NCI-H1436 treated with DMSO at 0.1 percent for 48 hours (cell line): ENCODE measurements around the gene PSMD3.

Source experiments
- DNase-seq: peaks from one replicate; lab custom pipeline; 2025; lab: John Stamatoyannopoulos, UW

PSMD3 gene

GRCh38 chr17:40022961-40023541 is 42.4 kb downstream of the PSMD3 start:
- DNase-seq: no peak

GRCh38 chr17:40023590-40024292 is 43.1 kb downstream of the PSMD3 start:
- DNase-seq: no peak

GRCh38 chr17:40024901-40025300 is 44.3 kb downstream of the PSMD3 start:
- no peak for DNase-seq

- DNase-seq: no peak
Observed at GRCh38 chr17:40025559-40025958, 45.0 kb downstream of the PSMD3 start.

- DNase-seq: no peak
Observed at GRCh38 chr17:40025991-40026815, 45.6 kb downstream of the PSMD3 start.

- DNase-seq: no peak
Observed at GRCh38 chr17:40026816-40027613, 46.4 kb downstream of the PSMD3 start.

- DNase-seq: no peak
Observed at GRCh38 chr17:40027614-40028012, 47.0 kb downstream of the PSMD3 start.

- no peak for DNase-seq
Observed at GRCh38 chr17:40028595-40028994, 48.0 kb downstream of the PSMD3 start.

GRCh38 chr17:40031706-40032105 is 51.1 kb downstream of the PSMD3 start:
- DNase-seq: no peak

GRCh38 chr17:40032322-40033320 is 52.0 kb downstream of the PSMD3 start:
- DNase-seq: no peak

- no peak for DNase-seq
Observed at GRCh38 chr17:40033339-40033738, 52.7 kb downstream of the PSMD3 start.

GRCh38 chr17:40034426-40035161 is 54.0 kb downstream of the PSMD3 start:
- no peak for DNase-seq

GRCh38 chr17:40035162-40035559 is 54.6 kb downstream of the PSMD3 start:
- no peak for DNase-seq

- DNase-seq: no peak
Observed at GRCh38 chr17:40038882-40039513, 58.4 kb downstream of the PSMD3 start.

GRCh38 chr17:40041196-40041595 is 60.6 kb downstream of the PSMD3 start:
- no peak for DNase-seq
